SH-SY5Y (cell line): ENCODE data around the gene WWP2.

ENCODE experiments used
- GATA2 ChIP-seq: IDR thresholded peaks from 2 replicates; pipeline ENCODE4 v1.6.1; 2011; ENCODE audit warnings: mild to moderate bottlenecking, low read depth, low read length
- GATA3 ChIP-seq: IDR thresholded peaks from 2 replicates; pipeline ENCODE4 v1.6.1; 2011; ENCODE audit warnings: low read depth, mild to moderate bottlenecking, low read length, moderate library complexity

- TF ChIP-seq GATA2: no peak
- TF ChIP-seq GATA3: no peak
Measured at GRCh38 chr16:69847643-69848042, 85.5 kb downstream of the WWP2 start.
